DND-41 (cell line): Measurements from ENCODE around the gene AQP2.

Experiments
- ATAC-seq: fragments of 200-7000 bp; cut with Tn5 transposase; 3 replicates; pipeline ENCODE4 v1.9.1; 2021; ENCODE audit warnings: low read depth; ENCODE audit not compliant: insufficient read depth
- DNase-seq: peaks from one replicate; pipeline ENCODE4 v3.0.0-alpha.2; 2020
- H2AFZ ChIP-seq: 2 replicates; pipeline ENCODE4 v1.6.0; 2012; ENCODE audit warnings: low read depth, low read length
- H3K27ac ChIP-seq: 2 replicates; pipeline ENCODE4 v1.5.1; 2012; ENCODE audit warnings: low read length, inconsistent platforms
- H3K27me3 ChIP-seq: fragments of 200-600 bp; sonication (generic); 2 replicates; pipeline ENCODE4 v1.6.0; 2012; ENCODE audit warnings: low read length, mild to moderate bottlenecking, inconsistent platforms; ENCODE audit not compliant: insufficient read depth, poor library complexity
- H3K36me3 ChIP-seq: 2 replicates; pipeline ENCODE4 v1.5.1; 2012; ENCODE audit warnings: low read length, inconsistent platforms; ENCODE audit not compliant: insufficient read depth
- H3K4me1 ChIP-seq: 2 replicates; pipeline ENCODE4 v1.5.1; 2012; ENCODE audit warnings: mild to moderate bottlenecking, low read length; ENCODE audit not compliant: insufficient read depth
- H3K4me2 ChIP-seq: 2 replicates; pipeline ENCODE4 v1.6.0; 2012; ENCODE audit warnings: mild to moderate bottlenecking, moderate library complexity, low read length, inconsistent platforms; ENCODE audit not compliant: insufficient read depth
- H3K4me3 ChIP-seq, 2 experiments: fragments of 200-600 bp in 1 of 2; shearing (Covaris generic) in 1 of 2; 2 replicates each; pipeline ENCODE4 v1.5.1; 2012 to 2016; ENCODE audit warnings: inconsistent platforms in 2 of 2, low read length in 2 of 2, mild to moderate bottlenecking in 2 of 2, low read depth in 1 of 2, moderate library complexity in 1 of 2
- H3K79me2 ChIP-seq: 2 replicates; pipeline ENCODE4 v1.6.0; 2012; ENCODE audit warnings: low read length, inconsistent platforms; ENCODE audit not compliant: insufficient read depth
- H3K9ac ChIP-seq: 2 replicates; pipeline ENCODE4 v1.6.0; 2012; ENCODE audit warnings: low read depth, mild to moderate bottlenecking, inconsistent platforms, low read length, moderate library complexity
- H3K9me3 ChIP-seq: 2 replicates; pipeline ENCODE4 v1.5.1; 2012; ENCODE audit warnings: low read length, moderate library complexity, mild to moderate bottlenecking, inconsistent platforms; ENCODE audit not compliant: insufficient read depth, severe bottlenecking
- H4K20me1 ChIP-seq: 2 replicates; pipeline ENCODE4 v1.6.0; 2012; ENCODE audit warnings: low read length; ENCODE audit not compliant: insufficient read depth
- CTCF ChIP-seq: IDR thresholded peaks from 2 replicates; pipeline ENCODE4 v1.5.1; 2012; ENCODE audit warnings: borderline replicate concordance, low read length, moderate library complexity, mild to moderate bottlenecking; ENCODE audit not compliant: poor library complexity, severe bottlenecking; ENCODE audit errors: extremely low read depth
- EZH2 ChIP-seq: IDR thresholded peaks from 3 replicates; pipeline ENCODE4 v1.6.1; 2012; ENCODE audit warnings: borderline replicate concordance, low read depth, mild to moderate bottlenecking, moderate library complexity, low read length, inconsistent platforms; ENCODE audit not compliant: severe bottlenecking

AQP2 gene

GRCh38 chr12:49976557-49976956 lies 26.0 kb downstream of the AQP2 start:
- TF ChIP-seq CTCF, result no peak
- TF ChIP-seq EZH2, result no peak
- H3K9me3 ChIP-seq, result no peaks in the 10 kb centered on the region
- DNase-seq (no peak), ATAC-seq (no peak)
- H3K27me3 ChIP-seq, result peaks cover 4% of the 10 kb centered on the region
- H3K36me3 ChIP-seq, result no peaks in the 10 kb centered on the region
- no peak overlapping the region for H3K4me2 ChIP-seq
- no peak overlapping the region for H2AFZ ChIP-seq
- H3K27ac ChIP-seq, result no peak overlapping the region
- H3K4me1 ChIP-seq, result no peaks in the 10 kb centered on the region
- peaks cover 10% of the 10 kb centered on the region for H4K20me1 ChIP-seq
- no peaks in the 10 kb centered on the region for H3K79me2 ChIP-seq
- H3K4me3 ChIP-seq, result no peak overlapping the region
- no peak overlapping the region for H3K9ac ChIP-seq

- ATAC-seq (no peak), DNase-seq (no peak)
- H3K9ac ChIP-seq, result no peak overlapping the region
- H3K36me3 ChIP-seq, result no peaks in the 10 kb centered on the region
- no peaks in the 10 kb centered on the region for H3K9me3 ChIP-seq
- no peak overlapping the region for H3K27ac ChIP-seq
- H3K79me2 ChIP-seq, result no peaks in the 10 kb centered on the region
- no peak overlapping the region for H3K4me2 ChIP-seq
- no peaks in the 10 kb centered on the region for H3K4me1 ChIP-seq
- H2AFZ ChIP-seq, result no peak overlapping the region
- no peak overlapping the region for H3K4me3 ChIP-seq
- no peaks in the 10 kb centered on the region for H3K27me3 ChIP-seq
- TF ChIP-seq EZH2 (no peak), CTCF (no peak)
- peaks cover 5% of the 10 kb centered on the region; the same call in 1 of the 2 replicates for H4K20me1 ChIP-seq
These were observed 27.6 kb downstream of the AQP2 start for GRCh38 chr12:49978125-49978524.

DNA sequence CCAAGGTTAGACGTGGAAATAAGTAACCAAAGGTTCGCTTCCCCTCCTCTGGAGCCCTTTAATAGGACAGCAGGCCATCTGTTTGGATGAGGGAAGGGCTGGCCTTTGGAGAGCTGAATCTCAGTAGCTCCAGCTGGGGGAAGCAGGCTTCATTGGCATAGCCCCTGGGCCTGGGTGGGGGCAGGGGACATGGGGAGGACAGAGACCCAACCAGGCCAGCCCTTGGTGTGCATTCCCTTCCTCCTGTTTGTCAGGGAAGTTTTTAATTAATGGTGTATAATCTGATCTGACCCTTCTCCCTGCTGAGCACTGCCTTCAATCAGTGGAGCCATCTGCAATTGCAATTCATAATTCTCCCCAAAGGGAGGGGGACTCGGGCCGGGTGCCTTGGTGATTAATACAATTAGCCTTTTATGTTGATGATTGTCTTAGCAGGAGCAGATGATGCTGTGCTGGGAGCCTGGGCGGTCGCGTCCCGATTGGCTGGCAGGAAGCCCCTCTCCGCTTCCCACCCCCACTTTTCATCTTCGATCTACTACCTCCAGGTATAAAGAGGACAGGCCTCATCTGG lies 28.6 kb downstream of the AQP2 start:
- Histone ChIP-seq H3K9ac (no peak overlapping the region), H3K4me1 (no peaks in the 10 kb centered on the region), H3K79me2 (no peaks in the 10 kb centered on the region), H3K4me2 (no peak overlapping the region), H4K20me1 (peaks cover 4% of the 10 kb centered on the region; the same call in 1 of the 2 replicates), H3K9me3 (no peaks in the 10 kb centered on the region), H3K27me3 (no peaks in the 10 kb centered on the region), H3K4me3 (no peak overlapping the region), H2AFZ (no peak overlapping the region), H3K27ac (no peak overlapping the region), H3K36me3 (no peaks in the 10 kb centered on the region)
- DNase-seq (no peak), ATAC-seq (no peak)
- TF ChIP-seq CTCF (no peak), EZH2 (no peak)

DNA sequence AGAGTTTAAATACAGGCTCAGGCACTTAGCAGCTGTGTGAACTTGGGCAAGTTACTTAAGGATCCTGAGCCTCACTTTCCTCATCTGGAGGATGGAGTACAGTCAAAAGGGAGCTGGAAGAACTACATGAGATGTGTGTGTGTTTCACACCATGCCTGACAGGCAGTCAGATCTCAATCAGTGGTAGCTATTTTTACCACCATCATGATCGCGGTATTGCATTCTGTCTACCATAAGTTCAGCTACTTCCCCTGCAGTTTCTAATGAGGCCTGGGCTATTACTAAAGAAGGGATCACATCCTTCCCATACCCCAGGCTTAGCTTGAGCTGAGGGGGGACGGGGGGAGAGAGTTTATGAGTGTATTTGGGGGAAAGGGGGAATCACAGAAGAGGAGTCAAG lies 29.3 kb downstream of the AQP2 start:
- DNase-seq, result no peak
- no peak for ATAC-seq
- Histone ChIP-seq H3K36me3 (no peaks in the 10 kb centered on the region), H3K9ac (no peak overlapping the region), H3K4me3 (no peak overlapping the region), H2AFZ (no peak overlapping the region), H4K20me1 (peaks cover 4% of the 10 kb centered on the region; the same call in 1 of the 2 replicates), H3K79me2 (no peaks in the 10 kb centered on the region), H3K4me2 (no peak overlapping the region), H3K27ac (no peak overlapping the region), H3K27me3 (no peaks in the 10 kb centered on the region), H3K9me3 (no peaks in the 10 kb centered on the region), H3K4me1 (no peaks in the 10 kb centered on the region)
- TF ChIP-seq CTCF (no peak), EZH2 (no peak)
